HEK293 (cell line): ENCODE results near the gene PPP1R14C.

Source experiments
- KLF10 ChIP-seq: fragments of 450-650 bp; IDR thresholded peaks from 2 replicates; pipeline ENCODE4 v1.5.1; 2018; ENCODE audit warnings: missing biosample characterization, mild to moderate bottlenecking, missing genetic modification characterization
- MZF1 ChIP-seq: fragments of 450-650 bp; formaldehyde crosslinking; IDR thresholded peaks from 2 replicates; pipeline ENCODE4 v1.5.1; 2017; ENCODE audit warnings: missing biosample characterization, missing genetic modification characterization, borderline replicate concordance
- WT1 ChIP-seq: fragments of 450-650 bp; formaldehyde crosslinking; IDR thresholded peaks from 2 replicates; pipeline ENCODE4 v1.5.1; 2016; ENCODE audit warnings: missing biosample characterization, missing genetic modification characterization
- ZNF114 ChIP-seq: fragments of 450-650 bp; formaldehyde crosslinking; IDR thresholded peaks from 2 replicates; pipeline ENCODE4 v1.5.0; 2017; ENCODE audit warnings: missing biosample characterization, missing genetic modification characterization
- ZNF174 ChIP-seq: fragments of 450-650 bp; formaldehyde crosslinking; IDR thresholded peaks from 2 replicates; pipeline ENCODE4 v1.5.0; 2017; ENCODE audit warnings: missing biosample characterization, mild to moderate bottlenecking, missing genetic modification characterization
- ZNF239 ChIP-seq: fragments of 450-650 bp; formaldehyde crosslinking; IDR thresholded peaks from 2 replicates; pipeline ENCODE4 v1.5.1; 2016; ENCODE audit warnings: missing biosample characterization, missing genetic modification characterization
- ZNF324 ChIP-seq: fragments of 450-650 bp; formaldehyde crosslinking; IDR thresholded peaks from 2 replicates; pipeline ENCODE4 v1.5.1; 2016; ENCODE audit warnings: missing biosample characterization, missing genetic modification characterization
- ZNF341 ChIP-seq: fragments of 450-650 bp; formaldehyde crosslinking; IDR thresholded peaks from 2 replicates; pipeline ENCODE4; 2016; ENCODE audit warnings: low read depth, missing biosample characterization, missing genetic modification characterization
- ZNF354C ChIP-seq: fragments of 450-650 bp; formaldehyde crosslinking; IDR thresholded peaks from 2 replicates; pipeline ENCODE4 v1.5.1; 2016; ENCODE audit warnings: missing biosample characterization, missing genetic modification characterization, low read depth, borderline replicate concordance
- ZNF433 ChIP-seq: fragments of 450-650 bp; formaldehyde crosslinking; IDR thresholded peaks from 2 replicates; pipeline ENCODE4 v1.5.1; 2016; ENCODE audit warnings: missing biosample characterization, missing genetic modification characterization, low read depth
- ZNF664 ChIP-seq: fragments of 450-650 bp; formaldehyde crosslinking; IDR thresholded peaks from 2 replicates; pipeline ENCODE4 v1.5.1; 2016; ENCODE audit warnings: missing biosample characterization, missing genetic modification characterization
- ZNF777 ChIP-seq: fragments of 450-650 bp; formaldehyde crosslinking; IDR thresholded peaks from 2 replicates; pipeline ENCODE4 v1.5.1; 2017; ENCODE audit warnings: missing biosample characterization, missing genetic modification characterization, borderline replicate concordance
- TF ChIP-seq, protein P1 (sequence below): fragments of 450-650 bp; formaldehyde crosslinking; IDR thresholded peaks from 2 replicates; pipeline ENCODE4 v1.5.1; 2016; ENCODE audit warnings: missing biosample characterization, missing genetic modification characterization
- TF ChIP-seq, protein P2 (sequence below): sonication (generic); formaldehyde crosslinking; IDR thresholded peaks from 2 replicates; pipeline ENCODE4 v1.8.1; 2022; ENCODE audit warnings: mild to moderate bottlenecking, moderate library complexity, missing genetic modification reagents
- TF ChIP-seq, protein P3 (sequence below): fragments of 450-650 bp; formaldehyde crosslinking; IDR thresholded peaks from 2 replicates; pipeline ENCODE4 v1.5.1; 2017; ENCODE audit warnings: missing biosample characterization, missing genetic modification characterization
- TF ChIP-seq, protein P4 (sequence below): fragments of 450-650 bp; formaldehyde crosslinking; IDR thresholded peaks from 2 replicates; pipeline ENCODE4 v1.5.1; 2016; ENCODE audit warnings: missing biosample characterization, missing genetic modification characterization
- TF ChIP-seq, protein P5 (sequence below): fragments of 450-650 bp; formaldehyde crosslinking; IDR thresholded peaks from 2 replicates; pipeline ENCODE4 v1.5.1; 2016; ENCODE audit warnings: missing biosample characterization, missing genetic modification characterization
- TF ChIP-seq, protein P6 (sequence below): fragments of 450-650 bp; formaldehyde crosslinking; IDR thresholded peaks from 2 replicates; pipeline ENCODE4 v1.5.1; 2016; ENCODE audit warnings: missing biosample characterization, missing genetic modification characterization

PPP1R14C gene

DNA sequence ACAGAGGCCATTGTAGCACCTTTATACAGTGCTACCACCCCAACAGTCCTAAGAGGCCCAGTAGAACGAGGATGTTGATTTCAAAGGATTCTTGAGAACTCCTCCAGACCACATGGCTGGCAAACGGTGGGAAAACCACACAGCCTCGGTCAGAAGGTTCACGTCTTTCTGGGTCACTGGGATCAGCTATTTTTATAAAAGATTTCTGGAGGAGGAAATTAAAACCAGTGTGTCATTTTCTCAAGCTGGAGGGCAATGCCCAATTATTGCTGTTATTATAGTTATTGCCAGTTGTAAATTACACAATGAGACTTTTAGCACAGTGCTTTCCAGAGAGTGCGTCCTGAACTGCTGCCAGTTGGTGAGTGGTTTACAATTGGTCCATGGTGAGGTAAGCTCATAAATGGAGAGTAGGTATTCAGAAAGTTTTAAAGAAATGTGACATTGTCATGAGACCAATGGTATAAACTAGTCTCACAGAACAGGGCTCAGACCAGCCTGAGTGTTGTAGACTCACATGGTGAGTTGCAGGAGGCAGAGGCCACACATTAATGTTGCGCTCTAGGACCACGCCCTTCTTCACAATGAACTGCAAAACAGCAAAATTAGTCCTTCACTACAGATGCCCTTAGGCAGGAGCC is 8.4 kb upstream of the PPP1R14C start (continued):
- TF ChIP-seq, protein P1, sequence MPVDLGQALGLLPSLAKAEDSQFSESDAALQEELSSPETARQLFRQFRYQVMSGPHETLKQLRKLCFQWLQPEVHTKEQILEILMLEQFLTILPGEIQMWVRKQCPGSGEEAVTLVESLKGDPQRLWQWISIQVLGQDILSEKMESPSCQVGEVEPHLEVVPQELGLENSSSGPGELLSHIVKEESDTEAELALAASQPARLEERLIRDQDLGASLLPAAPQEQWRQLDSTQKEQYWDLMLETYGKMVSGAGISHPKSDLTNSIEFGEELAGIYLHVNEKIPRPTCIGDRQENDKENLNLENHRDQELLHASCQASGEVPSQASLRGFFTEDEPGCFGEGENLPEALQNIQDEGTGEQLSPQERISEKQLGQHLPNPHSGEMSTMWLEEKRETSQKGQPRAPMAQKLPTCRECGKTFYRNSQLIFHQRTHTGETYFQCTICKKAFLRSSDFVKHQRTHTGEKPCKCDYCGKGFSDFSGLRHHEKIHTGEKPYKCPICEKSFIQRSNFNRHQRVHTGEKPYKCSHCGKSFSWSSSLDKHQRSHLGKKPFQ, result peak; percentile 41; the same call in 1 of the 2 replicates
- TF ChIP-seq ZNF777 (tag by site-specific recombination) (no peak), ZNF174 (tag by site-specific recombination) (no peak), ZNF354C (tag by site-specific recombination) (no peak), KLF10 (tag by site-specific recombination) (peak; percentile 83), ZNF664 (tag by site-specific recombination) (no peak), WT1 (tag by site-specific recombination) (peak; percentile 29; the same call in 1 of the 2 replicates), ZNF239 (tag by site-specific recombination) (no peak), ZNF324 (0 out of 2 replicates have a peak, but pooled peaks have one; percentile 18), ZNF341 (no peak), ZNF433 (tag by site-specific recombination) (no peak), ZNF114 (tag by site-specific recombination) (no peak), MZF1 (tag by site-specific recombination) (0 out of 2 replicates have a peak, but pooled peaks have one; percentile 8)
- TF ChIP-seq, protein P2, sequence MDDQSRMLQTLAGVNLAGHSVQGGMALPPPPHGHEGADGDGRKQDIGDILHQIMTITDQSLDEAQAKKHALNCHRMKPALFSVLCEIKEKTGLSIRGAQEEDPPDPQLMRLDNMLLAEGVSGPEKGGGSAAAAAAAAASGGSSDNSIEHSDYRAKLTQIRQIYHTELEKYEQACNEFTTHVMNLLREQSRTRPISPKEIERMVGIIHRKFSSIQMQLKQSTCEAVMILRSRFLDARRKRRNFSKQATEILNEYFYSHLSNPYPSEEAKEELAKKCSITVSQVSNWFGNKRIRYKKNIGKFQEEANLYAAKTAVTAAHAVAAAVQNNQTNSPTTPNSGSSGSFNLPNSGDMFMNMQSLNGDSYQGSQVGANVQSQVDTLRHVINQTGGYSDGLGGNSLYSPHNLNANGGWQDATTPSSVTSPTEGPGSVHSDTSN (CRISPR knock-in tag), result no peak
- TF ChIP-seq, protein P3, sequence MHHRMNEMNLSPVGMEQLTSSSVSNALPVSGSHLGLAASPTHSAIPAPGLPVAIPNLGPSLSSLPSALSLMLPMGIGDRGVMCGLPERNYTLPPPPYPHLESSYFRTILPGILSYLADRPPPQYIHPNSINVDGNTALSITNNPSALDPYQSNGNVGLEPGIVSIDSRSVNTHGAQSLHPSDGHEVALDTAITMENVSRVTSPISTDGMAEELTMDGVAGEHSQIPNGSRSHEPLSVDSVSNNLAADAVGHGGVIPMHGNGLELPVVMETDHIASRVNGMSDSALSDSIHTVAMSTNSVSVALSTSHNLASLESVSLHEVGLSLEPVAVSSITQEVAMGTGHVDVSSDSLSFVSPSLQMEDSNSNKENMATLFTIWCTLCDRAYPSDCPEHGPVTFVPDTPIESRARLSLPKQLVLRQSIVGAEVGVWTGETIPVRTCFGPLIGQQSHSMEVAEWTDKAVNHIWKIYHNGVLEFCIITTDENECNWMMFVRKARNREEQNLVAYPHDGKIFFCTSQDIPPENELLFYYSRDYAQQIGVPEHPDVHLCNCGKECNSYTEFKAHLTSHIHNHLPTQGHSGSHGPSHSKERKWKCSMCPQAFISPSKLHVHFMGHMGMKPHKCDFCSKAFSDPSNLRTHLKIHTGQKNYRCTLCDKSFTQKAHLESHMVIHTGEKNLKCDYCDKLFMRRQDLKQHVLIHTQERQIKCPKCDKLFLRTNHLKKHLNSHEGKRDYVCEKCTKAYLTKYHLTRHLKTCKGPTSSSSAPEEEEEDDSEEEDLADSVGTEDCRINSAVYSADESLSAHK (tag by site-specific recombination), result peak; percentile 50; the same call in 1 of the 2 replicates
- TF ChIP-seq, protein P4, sequence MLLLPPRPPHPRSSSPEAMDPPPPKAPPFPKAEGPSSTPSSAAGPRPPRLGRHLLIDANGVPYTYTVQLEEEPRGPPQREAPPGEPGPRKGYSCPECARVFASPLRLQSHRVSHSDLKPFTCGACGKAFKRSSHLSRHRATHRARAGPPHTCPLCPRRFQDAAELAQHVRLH (tag by site-specific recombination), result peak; percentile 84
- TF ChIP-seq, protein P5, sequence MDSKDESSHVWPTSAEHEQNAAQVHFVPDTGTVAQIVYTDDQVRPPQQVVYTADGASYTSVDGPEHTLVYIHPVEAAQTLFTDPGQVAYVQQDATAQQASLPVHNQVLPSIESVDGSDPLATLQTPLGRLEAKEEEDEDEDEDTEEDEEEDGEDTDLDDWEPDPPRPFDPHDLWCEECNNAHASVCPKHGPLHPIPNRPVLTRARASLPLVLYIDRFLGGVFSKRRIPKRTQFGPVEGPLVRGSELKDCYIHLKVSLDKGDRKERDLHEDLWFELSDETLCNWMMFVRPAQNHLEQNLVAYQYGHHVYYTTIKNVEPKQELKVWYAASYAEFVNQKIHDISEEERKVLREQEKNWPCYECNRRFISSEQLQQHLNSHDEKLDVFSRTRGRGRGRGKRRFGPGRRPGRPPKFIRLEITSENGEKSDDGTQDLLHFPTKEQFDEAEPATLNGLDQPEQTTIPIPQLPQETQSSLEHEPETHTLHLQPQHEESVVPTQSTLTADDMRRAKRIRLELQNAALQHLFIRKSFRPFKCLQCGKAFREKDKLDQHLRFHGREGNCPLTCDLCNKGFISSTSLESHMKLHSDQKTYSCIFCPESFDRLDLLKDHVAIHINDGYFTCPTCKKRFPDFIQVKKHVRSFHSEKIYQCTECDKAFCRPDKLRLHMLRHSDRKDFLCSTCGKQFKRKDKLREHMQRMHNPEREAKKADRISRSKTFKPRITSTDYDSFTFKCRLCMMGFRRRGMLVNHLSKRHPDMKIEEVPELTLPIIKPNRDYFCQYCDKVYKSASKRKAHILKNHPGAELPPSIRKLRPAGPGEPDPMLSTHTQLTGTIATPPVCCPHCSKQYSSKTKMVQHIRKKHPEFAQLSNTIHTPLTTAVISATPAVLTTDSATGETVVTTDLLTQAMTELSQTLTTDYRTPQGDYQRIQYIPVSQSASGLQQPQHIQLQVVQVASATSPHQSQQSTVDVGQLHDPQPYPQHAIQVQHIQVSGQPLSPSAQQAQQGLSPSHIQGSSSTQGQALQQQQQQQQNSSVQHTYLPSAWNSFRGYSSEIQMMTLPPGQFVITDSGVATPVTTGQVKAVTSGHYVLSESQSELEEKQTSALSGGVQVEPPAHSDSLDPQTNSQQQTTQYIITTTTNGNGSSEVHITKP (tag by site-specific recombination), result peak; percentile 82
- TF ChIP-seq, protein P6, sequence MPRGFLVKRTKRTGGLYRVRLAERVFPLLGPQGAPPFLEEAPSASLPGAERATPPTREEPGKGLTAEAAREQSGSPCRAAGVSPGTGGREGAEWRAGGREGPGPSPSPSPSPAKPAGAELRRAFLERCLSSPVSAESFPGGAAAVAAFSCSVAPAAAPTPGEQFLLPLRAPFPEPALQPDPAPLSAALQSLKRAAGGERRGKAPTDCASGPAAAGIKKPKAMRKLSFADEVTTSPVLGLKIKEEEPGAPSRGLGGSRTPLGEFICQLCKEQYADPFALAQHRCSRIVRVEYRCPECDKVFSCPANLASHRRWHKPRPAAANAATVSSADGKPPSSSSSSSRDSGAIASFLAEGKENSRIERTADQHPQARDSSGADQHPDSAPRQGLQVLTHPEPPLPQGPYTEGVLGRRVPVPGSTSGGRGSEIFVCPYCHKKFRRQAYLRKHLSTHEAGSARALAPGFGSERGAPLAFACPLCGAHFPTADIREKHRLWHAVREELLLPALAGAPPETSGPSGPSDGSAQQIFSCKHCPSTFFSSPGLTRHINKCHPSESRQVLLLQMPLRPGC (tag by site-specific recombination), result peak; percentile 90
- TF ChIP-seq, all 188 proteins: peak for 61
